ENCODE results near the gene COG2.
"Not testable (repeated sequence)": the region's sequence is repeated elsewhere in the genome, so short reads cannot be mapped to it uniquely, and the experiment has no call there.

COG2 gene

GRCh38 chr1:230713547-230713914 lies 71.2 kb downstream of the COG2 start:
- no peak for DNase-seq (ENCODE audit: extremely low read depth, insufficient read length)
- Histone ChIP-seq H3K36me3 (ENCODE audit: control insufficient read depth, insufficient read depth, low read length) (no peaks in the 10 kb centered on the region), H3K27me3 (replicated peaks; ENCODE audit: control insufficient read depth, insufficient read depth, low read length) (no peaks in the 10 kb centered on the region; the same call in 1 of the 2 replicates), H3K4me3 (replicated peaks; ENCODE audit: low read depth, low read length) (no peak overlapping the region)
- no peak for TF ChIP-seq CTCF (IDR thresholded peaks at IDR 0.05; ENCODE audit: insufficient read depth, low read length, poor library complexity, severe bottlenecking)

- TF ChIP-seq CTCF (IDR thresholded peaks at IDR 0.05; ENCODE audit: insufficient read depth, low read length, poor library complexity, severe bottlenecking): no peak
- no peak for DNase-seq (ENCODE audit: extremely low read depth, insufficient read length)
- Histone ChIP-seq H3K4me3 (replicated peaks; ENCODE audit: low read depth, low read length) (no peak within 1 kb of the TSS), H3K36me3 (ENCODE audit: control insufficient read depth, insufficient read depth, low read length) (no peaks in the 10 kb centered on the region), H3K27me3 (replicated peaks; ENCODE audit: control insufficient read depth, insufficient read depth, low read length) (no peaks in the 10 kb centered on the region; the same call in 1 of the 2 replicates)
These were observed 71.9 kb downstream of the COG2 start, which contains the start of gene AGT for GRCh38 chr1:230713915-230714764. Gene AGT (minus strand): TSS chr1:230714122. CDS start chr1:230710823, 3,299 bp downstream.

- H3K4me3 ChIP-seq (replicated peaks; ENCODE audit: low read depth, low read length): no peak overlapping the region
- no peaks in the 10 kb centered on the region for H3K36me3 ChIP-seq (ENCODE audit: control insufficient read depth, insufficient read depth, low read length)
- no peaks in the 10 kb centered on the region; the same call in 1 of the 2 replicates for H3K27me3 ChIP-seq (replicated peaks; ENCODE audit: control insufficient read depth, insufficient read depth, low read length)
- TF ChIP-seq CTCF (IDR thresholded peaks at IDR 0.05; ENCODE audit: insufficient read depth, low read length, poor library complexity, severe bottlenecking): no peak
- DNase-seq (ENCODE audit: extremely low read depth, insufficient read length): no peak
These were observed 73.2 kb downstream of the COG2 start for GRCh38 chr1:230715510-230715909.

- H3K36me3 ChIP-seq (ENCODE audit: control insufficient read depth, insufficient read depth, low read length); H3K27me3 ChIP-seq (replicated peaks; ENCODE audit: control insufficient read depth, insufficient read depth, low read length); H3K4me3 ChIP-seq (replicated peaks; ENCODE audit: low read depth, low read length); DNase-seq (ENCODE audit: extremely low read depth, insufficient read length): not testable (repeated sequence)
These were observed 74.2 kb downstream of the COG2 start for GRCh38 chr1:230716453-230716852.

- Histone ChIP-seq H3K27me3 (replicated peaks; ENCODE audit: control insufficient read depth, insufficient read depth, low read length) (no peaks in the 10 kb centered on the region; the same call in 1 of the 2 replicates), H3K4me3 (replicated peaks; ENCODE audit: low read depth, low read length) (no peak overlapping the region), H3K36me3 (ENCODE audit: control insufficient read depth, insufficient read depth, low read length) (no peaks in the 10 kb centered on the region)
- no peak for DNase-seq (ENCODE audit: extremely low read depth, insufficient read length)
- TF ChIP-seq CTCF (IDR thresholded peaks at IDR 0.05; ENCODE audit: insufficient read depth, low read length, poor library complexity, severe bottlenecking): no peak
These were observed 75.0 kb downstream of the COG2 start for GRCh38 chr1:230717251-230717650.

GRCh38 chr1:230721849-230722522 lies 79.7 kb downstream of the COG2 start:
- DNase-seq (ENCODE audit: extremely low read depth, insufficient read length); H3K36me3 ChIP-seq (ENCODE audit: control insufficient read depth, insufficient read depth, low read length); H3K4me3 ChIP-seq (replicated peaks; ENCODE audit: low read depth, low read length); H3K27me3 ChIP-seq (replicated peaks; ENCODE audit: control insufficient read depth, insufficient read depth, low read length): not testable (repeated sequence)

Data from GM06990 (cell line).